SIG-M5 (cell line): ENCODE measurements around the gene HS6ST3.
"Not testable (repeated sequence)": the region's sequence is repeated elsewhere in the genome, so short reads cannot be mapped to it uniquely, and the experiment has no call there.

Experiments
- DNase-seq: peaks from one replicate; lab custom pipeline; 2025; lab: John Stamatoyannopoulos, UW

HS6ST3 gene

DNA sequence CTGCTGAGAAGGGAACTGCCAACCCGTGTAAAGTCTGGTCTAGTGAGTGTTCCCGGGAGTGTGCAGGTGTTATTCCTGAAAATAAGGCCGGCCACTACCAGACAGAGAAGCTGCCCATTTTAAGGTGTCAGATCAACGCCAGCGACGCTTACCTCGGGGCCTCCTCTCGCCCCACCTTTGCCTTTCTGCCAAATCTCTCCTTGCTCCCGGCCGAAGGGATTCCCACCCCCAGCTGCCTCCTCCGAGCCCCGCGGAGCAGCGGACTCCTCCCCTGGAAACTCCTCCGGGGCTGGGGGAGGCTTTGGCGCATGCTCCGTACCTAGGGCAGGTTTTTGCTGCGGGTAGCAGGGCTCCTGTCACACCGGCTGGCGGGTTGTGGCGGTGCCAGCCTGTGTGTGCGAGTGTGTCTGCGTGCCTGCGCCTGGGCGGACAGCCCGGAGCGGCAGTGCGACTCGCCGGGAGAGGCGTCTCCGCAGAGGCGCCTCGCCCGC lies at the start of gene HS6ST3:
HS6ST3 (plus strand) TSS at position 359 of the 491 bp plus-strand sequence.
- DNase-seq, result no peak

DNA sequence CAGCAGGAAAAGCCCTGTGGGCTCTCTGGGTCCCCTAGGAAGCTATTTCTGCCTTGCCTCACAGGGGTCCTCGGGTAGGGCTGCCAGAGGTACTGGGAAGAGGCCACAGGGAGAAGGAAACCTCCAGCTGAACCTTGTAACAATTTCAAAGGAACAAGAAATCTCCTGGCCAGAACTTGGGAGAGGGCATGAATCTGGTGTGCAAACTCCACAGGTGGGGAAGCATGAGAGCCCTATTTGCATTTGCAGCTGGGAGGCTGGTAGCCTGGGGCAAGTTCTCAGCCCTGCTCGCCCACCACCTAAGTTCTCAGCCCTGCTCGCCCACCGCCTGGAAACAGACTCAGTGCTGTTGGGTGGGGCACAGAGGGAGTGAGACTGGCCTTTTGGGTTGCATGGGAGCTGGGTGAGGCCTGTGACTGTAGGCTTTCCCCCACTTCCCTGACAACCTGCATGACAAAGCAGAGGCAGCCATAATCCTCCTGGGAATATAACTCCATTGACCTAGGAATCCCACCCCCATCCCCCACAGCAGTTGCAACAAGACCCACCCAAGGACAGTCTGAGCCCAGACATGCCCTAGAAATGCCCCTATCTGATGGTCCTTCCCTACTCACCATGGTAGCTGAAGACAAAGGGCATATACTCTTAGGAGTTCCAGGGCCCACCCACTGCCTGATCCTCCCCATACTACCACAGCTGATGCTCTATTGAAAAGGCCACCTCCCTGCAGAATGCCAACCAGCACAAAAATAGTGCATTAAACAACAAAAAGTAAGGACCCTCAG lies 48.4 kb upstream of the HS6ST3 start:
- no peak for DNase-seq

DNA sequence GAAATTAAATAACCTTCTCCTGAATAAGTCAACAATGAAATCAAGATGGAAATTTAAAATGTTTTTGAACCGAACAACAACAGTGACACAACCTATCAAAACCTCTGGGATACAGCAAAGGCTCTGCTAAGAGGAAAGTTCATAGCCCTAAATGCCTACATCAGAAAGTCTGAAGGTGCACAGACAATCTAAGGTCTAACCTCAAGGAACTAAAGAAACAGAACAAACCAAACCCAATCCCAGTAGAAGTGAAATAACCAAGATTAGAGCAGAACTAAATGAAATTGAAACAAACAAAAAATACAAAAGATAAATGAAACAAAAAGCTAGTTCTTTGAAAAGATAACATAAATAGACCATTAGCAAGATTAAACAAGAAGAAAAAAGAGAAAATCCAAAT lies 45.7 kb upstream of the HS6ST3 start:
- no peak for DNase-seq

DNA sequence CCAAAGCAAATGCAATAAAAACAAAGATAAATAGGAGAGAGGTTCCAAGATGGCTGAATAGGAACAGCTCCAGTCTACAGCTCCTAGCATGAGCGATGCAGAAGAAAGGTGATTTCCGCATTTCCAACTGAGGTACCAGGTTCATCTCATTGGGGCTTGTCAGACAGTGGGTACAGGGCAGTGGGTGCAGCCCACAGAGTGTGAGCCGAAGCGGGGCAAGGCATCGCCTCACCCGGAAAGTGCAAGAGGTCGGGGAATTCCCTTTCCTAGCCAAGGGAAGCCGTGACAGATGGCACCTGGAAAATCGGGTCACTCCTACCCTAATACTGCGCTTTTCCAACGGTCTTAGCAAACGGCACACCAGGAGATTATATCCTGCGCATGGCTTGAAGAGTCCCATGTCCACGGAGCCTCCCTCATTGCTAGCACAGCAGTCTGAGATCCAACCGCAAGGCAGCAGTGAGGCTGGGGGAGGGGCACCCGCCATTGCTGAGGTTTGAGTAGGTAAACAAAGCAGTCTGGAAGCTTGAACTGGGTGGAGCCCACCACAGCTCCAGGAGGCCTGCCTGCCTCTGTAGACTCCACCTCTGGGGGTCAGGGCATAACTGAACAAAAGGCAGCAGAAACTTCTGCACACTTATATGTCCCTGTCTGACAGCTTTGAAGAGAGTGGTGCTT lies 43.3 kb upstream of the HS6ST3 start:
- not testable (repeated sequence) for DNase-seq

DNA sequence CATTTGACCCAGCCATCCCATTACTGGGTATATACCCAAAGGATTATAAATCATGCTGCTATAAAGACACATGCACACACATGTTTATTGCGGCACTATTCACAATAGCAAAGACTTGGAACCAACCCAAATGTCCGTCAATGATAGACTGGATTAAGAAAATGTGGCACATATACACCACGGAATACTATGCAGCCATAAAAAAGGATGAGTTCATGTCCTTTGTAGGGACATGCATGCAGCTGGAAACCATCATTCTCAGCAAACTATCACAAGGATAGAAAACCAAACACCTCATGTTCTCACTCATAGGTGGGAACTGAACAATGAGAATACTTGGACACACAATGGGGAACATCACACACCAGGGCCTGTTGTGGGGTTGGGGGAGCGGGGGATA lies 39.0 kb upstream of the HS6ST3 start:
- not testable (repeated sequence) for DNase-seq

DNA sequence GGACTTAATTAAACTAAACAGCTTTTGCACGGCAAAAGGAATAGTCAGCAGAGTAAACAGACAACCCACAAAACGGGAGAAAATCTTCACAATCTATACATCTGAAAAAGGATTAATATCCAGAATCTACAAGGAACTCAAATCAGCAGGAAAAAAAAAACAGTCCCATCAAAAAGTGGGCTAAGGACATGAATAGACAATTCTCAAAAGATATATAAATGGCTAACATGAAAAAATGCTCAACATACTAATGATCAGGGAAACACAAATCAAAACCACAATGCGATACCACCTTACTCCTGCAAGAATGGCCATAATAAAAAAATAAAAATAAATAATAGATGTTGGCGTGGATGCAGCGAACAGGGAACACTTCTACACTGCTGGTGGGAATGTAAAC lies 38.4 kb upstream of the HS6ST3 start:
- DNase-seq, result not testable (repeated sequence)

DNA sequence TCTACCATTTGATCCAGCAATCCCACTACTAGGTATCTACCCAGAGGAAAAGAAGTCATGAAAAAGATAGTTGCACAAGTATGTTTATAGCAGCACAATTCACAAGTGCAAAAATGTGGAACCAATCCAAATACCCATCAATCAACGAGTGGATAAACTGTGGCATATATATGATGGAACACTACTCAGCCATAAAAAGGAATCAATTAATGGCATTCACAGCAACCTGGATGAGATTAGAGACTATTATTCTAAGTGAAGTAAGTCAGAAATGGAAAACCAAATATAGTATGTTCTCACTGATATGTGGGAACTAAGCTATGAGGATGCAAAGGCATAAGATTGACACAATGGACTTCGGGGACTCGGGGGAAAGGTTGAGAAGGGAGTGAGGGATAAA lies 38.0 kb upstream of the HS6ST3 start:
- not testable (repeated sequence) for DNase-seq

DNA sequence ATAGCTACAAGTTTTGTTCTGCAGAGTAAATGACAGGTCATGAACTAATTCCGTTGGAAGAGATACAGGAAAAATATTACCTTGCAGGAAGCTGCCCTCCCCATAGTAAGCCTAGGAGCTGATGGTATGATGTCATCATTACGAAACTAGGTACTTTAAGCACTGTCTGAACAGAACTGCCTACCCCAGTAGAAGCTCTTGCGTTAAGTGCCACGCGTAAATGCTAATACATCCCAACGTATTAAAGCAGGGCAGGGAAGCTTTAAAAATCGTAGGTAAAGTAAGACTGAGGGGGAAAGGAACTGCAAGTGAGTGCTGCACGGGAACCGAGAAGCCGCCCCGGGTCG lies 37.3 kb upstream of the HS6ST3 start:
- peak; percentile 51 for DNase-seq

DNA sequence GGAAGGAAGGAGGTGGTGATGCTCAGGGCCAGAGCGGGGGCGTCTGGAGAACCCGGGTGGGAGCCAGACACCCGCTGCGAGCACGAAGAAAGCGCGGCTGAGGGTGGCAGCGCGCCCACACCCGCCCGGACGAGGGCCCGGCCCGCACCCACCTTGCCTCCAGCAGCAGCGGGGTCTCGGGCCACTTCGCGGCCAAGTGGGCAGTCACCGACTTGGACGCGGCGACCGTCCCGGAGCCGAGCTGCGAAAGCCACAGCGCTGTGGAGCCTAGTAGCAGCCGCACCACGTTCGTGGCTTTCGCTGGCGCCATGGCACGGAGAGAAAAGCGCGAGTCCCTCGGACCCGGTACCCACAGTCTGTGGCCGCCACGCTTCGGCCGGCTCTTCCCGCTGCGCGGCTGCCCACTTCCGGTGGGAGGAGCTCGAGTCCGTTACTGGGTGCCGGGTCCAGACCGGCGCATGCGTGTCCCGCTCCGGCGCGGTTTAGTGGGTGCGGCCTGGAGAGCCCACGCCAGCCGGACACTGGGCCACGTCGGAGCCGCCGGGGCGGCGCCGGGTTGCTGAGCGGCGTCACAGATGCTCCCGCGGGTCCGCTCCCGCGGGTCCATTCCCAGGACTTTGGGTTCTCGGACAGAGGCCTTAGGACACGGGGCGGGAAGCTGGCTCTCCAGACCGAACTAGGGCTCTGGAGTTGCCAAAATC lies 36.8 kb upstream of the HS6ST3 start, which contains the start of gene UGGT2:
UGGT2 (minus strand) TSS at position 399 of the 701 bp plus-strand sequence; CDS start at position 310, 89 bp downstream.
- no peak for DNase-seq

DNA sequence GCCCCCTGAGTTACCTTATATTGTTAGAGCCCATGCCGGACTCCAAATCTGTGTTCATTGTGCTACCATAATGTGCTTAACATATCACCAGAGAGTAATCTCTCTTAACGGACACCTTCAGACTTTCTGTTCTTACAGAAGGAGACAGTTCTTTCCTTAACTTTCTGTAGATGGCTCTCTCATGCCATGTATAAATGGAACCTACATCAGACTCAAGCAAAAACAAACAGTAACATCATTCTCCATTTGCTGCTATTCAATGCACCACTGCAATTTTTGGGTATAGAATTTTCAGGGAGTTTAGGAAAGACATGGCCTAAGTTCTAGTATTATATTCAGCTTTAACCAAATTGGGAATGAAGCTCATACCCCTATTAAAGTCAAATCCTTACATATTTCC lies 24.1 kb upstream of the HS6ST3 start:
- no peak for DNase-seq

DNA sequence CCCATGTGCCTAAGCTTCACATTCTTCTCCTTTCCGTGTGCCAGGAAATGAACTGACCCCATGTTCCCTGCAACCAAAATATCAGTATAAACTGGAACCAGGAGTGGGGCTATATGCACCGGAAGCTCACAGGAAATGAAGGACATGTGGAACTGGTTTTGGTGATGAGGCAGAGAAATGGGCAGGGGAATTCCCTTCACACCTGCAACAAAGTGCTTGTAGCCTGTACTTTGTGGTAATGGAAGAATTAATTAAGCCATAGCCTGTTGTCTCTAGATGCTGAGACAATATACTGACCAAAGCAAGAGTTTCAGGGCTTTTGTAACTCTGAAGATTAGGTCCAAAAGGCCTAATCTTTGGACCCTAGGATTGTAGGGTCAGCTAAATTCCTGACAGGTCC lies 21.2 kb upstream of the HS6ST3 start:
- DNase-seq, result no peak

DNA sequence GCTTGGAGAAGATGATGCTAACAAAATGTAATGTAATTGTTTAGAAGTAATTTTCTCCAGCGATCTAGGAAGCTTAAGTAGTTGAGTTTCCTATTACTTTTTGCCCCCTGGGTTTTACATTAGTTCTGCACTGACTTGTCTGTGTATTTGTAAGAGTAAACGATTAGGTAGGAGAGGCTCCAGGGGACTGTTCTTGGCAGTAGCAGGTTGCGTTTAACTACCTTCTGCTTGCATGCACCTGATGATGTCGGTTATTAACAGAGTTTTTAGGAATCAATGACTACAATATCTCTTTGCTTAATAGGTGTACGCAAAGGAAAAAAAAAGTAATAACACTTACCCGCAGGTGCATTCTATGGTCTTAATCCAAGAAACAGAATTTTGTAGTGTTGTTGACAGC lies 18.4 kb upstream of the HS6ST3 start:
- DNase-seq, result no peak

DNA sequence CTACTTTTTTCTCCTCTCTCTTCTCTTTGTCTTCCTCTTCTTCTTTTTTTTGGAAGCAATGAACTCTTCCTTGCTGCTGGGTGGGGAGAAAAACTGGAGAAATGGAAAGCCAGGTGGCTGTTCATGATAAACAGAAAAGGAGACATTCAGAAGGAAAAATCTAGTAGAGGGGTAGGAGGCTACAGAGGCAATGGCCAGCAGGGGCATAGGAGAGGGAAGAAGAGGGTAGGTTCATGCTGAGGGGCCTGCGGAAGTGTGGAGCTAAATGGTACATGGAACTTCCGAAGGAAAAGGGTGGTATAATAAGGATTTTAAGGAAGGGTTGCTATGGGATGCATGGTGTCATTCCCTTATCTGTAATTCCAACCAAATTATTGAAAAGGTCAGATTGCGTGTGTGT lies 17.5 kb upstream of the HS6ST3 start:
- no peak for DNase-seq

DNA sequence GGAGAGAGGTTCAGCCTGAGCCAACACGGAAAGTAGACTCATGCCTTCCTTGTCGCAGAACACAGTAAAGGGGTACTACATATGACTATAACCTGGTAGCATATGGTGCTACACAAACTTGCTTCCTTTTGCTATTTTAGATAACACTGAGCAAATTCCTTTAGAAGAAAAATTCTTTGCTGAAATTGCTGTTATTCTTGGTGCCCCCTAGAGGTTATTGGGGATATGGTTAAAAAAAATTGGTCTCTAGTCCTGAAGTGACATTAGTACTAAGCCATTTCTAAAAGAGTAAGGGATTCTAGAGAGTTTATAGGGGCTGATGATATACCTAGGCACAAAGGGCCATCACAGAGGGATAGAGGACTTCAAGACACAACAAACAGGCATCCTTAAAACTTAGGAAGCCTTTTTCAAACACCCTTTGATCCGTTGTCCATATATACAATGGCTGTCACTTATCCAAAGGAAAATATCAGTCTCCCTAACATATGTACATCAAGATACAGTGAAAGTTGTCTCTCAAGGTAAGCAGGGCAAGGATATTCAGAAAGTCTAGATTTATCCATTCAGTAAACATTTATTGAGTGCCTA lies 13.9 kb upstream of the HS6ST3 start:
- no peak for DNase-seq

DNA sequence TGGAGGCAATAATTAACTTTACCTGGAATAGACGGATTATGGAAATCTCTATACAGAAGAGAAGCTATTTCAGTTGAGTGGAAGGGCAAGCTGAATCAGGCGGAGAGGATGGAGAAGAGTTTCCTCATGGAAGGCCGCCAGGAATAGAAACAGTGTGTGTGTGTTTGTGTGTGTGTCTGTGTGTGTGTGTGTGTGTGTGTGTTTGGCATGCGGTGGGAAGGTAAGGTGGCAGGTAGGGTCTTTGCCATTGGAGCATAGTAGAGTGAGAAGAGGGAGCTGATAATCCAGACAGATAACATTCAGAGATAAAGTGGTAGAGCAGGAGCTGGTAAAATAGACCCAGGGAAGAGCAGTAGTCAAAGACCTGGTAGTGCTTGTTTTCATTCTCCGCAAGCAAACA lies 9.2 kb upstream of the HS6ST3 start:
- no peak for DNase-seq

DNA sequence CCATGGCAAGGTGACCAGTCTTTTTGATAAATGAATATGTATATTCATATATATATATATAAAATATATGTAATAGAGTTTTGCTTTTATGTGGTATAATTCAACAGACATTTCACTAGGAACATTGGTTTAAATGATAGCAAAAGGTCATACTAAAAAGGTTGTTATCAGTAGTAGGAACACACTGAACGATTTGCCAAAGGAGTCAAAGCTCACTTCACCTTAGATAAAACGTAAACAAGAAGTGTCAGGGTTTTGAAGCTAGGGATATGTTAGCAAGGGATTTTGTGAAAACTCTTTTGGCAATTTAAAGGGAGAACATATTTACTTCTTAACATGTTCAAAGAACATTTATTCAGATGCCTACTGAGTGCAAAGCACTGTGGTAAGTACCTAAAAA lies 8.0 kb upstream of the HS6ST3 start:
- no peak for DNase-seq

DNA sequence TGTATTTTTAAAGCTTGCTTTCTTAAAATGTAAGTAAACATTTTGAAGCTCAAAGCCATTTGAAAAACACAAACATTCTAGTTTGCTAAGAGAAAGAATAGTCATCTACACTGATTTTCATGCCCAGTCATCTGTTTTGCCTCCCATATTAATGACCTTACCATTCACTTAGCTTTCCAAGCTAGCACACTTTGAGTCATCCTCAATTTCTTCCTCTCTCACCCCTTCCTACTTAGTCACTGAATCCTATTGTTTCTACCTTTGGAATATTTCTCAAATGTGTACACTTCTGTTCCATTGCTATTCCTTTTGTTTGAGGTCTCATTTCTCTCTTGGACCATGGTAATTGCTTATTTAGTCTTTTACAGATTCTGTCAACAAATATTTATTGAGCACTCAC lies 7.3 kb upstream of the HS6ST3 start:
- no peak for DNase-seq

DNA sequence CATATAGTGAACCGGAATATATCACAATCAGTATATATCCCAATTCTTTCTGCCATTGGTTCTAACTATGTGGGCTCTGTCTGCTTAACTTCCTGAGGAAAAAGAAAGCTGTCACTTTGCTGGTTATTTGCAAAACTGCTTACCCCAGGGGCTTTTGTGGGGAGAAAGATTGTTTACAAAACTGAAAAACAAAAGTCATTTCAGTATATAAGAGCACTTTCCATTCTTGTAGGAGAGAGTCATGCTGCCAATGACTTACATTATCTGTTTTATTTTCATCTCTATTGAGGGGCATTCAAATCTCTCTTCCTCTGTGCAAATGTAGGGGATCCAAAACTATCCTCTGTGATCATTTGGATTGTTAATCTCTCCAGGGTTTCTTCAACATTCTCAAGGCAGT lies 3.2 kb upstream of the HS6ST3 start:
- DNase-seq, result no peak

DNA sequence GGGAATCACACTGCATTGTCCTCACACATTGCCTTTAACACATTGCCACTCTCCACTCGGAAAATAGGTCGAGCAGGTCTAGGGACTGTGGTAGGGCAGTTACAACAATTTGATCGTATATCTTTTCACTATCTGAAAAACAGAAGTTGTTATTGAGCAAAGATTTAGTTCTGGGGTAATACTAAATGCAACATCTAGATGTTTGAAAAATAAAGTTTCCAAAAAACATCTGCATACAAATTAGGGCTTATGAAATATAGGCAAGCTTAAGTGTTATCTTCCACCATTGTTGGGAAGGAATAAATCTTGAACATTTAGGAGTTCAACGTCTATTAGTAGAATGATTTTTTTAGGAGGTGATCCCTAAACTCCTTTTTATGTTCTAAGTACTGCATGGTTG lies 768 bp upstream of the HS6ST3 start:
- no peak for DNase-seq

DNA sequence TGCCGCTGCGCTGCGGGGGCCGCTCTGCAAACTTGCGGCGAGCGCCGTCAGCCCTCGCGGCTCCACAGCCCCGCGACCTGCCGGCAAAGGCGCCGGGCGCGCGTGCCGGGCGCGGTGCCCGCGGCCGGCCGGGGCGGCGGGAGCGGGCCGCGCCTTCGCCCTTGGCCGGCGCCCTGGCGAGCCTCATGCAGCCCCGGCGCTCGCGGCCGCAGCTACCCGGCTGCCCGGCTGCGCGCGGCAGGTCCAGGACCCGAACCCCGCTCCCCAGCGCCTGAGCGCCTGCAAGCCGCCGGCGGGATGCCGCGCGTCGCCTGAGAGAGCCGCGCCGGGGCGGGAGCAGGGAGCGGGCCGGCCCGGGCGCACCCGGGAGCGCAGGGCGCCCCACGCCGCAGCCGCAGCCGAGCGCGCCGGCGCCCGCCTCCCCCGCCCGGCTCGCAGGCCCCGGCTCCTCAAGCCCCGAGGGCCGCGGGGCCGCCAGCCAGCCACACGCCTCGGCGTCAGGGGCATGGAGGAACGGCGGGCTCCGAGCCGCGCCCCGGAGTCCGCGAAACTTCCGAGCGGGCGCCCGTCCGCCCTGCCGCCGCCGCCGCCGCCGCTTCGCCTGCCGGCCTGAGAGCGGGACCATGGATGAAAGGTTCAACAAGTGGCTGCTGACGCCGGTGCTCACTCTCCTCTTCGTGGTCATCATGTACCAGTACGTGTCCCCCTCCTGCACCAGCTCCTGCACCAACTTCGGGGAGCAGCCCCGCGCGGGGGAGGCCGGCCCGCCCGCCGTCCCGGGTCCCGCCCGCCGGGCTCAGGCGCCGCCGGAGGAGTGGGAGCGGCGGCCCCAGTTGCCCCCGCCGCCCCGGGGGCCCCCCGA lies 564 bp downstream of the HS6ST3 start:
- DNase-seq, result no peak
